HuH-7 (cell line): ENCODE data around the gene USH2A.

Source experiments
- DNase-seq: peaks from one replicate; pipeline ENCODE4 v3.0.0; 2011; ENCODE audit warnings: low spot score

The USH2A gene

DNA sequence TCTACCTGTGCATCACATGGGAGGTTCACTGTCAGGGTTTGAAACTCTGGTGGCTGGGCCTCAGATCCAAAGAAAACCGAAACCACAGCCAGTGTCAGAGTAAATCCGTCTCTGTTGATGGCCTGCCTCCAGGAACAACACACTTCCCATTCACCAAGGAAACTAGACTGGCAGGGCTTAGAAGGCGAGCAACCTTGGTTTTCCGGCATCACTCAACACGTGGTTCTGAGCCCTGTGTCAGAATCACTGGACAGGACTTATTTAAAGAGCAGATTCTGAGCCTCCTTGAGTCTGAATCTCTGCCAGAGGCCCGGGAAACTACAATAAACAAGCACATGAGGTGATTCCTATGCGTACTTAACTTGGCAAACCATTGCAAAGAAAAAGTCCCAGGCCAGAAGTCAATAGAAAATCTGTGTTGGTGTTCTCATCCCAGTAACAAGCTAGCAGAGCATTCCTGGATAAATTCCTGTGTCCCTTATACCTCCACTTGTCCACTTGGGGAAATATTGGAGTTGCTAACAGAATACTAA lies 786.1 kb downstream of the USH2A start:
- peak; percentile 24 for DNase-seq

DNA sequence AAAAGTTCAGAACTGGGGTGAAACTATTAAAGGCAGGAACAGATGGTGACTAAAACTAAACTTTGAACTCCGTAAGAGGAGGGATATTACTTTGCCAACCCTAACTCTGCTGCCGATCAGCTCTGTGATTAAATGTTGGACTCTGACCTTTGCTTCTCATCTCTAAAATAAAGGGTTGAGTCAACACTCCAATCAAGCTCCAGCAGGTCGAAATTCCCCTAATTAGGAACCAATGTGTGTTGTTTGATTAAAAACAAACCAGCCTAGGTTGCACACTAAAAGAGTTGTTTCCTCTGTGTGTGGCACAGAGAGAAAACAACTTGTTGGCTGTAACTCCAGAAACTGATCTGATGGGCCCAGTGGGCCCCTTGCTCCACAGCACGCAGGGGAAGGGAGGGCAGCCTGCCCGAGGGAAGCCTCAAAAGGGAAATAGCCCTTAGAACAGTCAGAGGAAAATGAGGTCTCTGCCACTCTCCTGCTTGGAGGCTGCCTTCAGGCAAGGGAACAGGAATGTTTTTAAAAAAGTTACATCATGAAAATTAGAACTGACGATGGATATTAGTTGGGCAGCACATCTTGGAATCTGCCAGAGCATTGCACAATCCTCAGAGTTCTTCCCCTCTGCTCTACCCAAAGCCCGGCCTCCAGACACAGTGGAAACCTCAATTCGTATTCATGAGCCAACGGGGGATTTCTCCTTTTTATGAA lies 786.8 kb downstream of the USH2A start:
- DNase-seq, result peak; percentile 63

- peak; percentile 46 for DNase-seq
Observed at GRCh38 chr1:215635827-215636226, 787.4 kb downstream of the USH2A start.

DNA sequence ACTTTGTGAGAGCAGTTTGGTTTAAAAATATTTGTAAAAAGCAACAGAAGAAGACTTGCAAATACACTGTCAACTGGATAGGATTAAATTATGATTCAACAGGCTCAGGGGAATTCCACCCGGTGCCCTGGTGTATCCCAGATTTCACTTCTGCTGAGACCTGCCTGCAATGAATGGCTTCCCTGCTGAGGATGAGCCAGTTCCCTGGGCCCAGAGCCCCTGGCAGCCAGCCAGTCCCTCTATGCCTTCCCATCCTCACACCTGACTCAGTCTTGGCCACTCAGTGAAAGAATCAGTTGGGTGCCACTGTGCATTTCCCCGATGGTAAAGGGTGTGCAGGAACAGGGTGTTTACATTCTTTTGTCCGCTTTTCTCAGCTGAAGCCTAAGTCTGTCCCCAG lies 791.8 kb downstream of the USH2A start:
- DNase-seq, result no peak

GRCh38 chr1:215631040-215631439 lies 792.2 kb downstream of the USH2A start:
- DNase-seq, result no peak

GRCh38 chr1:215625949-215626348 lies 797.3 kb downstream of the USH2A start:
- DNase-seq, result no peak

DNA sequence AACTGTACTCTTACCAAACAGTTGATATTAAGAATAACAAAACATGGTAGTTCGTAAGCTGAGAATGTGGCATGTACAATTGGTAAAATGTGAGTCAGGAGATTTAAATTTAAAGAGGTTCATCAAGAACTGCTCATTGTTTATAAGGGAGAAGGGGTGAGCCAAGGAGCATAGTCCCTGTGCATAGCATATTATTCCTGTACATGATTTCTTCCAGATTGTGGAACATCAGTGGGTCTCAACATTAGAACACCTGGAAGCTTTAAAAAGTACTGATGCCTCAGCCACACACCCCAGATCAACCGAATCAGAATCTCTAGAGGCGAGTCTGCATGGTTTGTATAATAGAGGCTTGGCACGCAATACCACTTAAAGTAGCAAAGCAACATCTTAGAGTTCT lies 800.1 kb downstream of the USH2A start:
- DNase-seq, result no peak

DNA sequence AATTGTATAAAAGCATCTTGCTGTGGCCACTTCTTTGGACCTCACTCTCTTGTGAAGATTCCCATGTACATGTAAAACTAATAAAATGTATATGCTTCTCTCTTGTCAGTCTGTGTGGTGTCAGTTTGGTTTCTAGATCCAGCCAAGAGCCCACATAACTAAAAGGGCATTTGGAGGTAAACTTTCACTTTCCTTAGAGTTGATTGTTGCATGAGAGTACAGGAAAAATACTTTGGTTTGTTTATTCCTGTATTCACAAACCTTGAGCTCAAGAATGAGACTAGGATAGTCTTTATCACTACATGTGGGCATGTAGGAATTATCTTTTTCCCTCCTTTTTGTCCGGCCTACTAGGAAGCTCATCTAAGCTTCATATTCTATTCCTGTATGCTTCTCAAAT lies 805.3 kb downstream of the USH2A start:
- no peak for DNase-seq

- DNase-seq, result no peak
Observed at GRCh38 chr1:215612391-215612790, 810.9 kb downstream of the USH2A start.

GRCh38 chr1:215608646-215609045 lies 814.6 kb downstream of the USH2A start:
- DNase-seq, result no peak

GRCh38 chr1:215607412-215607811 lies 815.8 kb downstream of the USH2A start:
- DNase-seq, result no peak

DNA sequence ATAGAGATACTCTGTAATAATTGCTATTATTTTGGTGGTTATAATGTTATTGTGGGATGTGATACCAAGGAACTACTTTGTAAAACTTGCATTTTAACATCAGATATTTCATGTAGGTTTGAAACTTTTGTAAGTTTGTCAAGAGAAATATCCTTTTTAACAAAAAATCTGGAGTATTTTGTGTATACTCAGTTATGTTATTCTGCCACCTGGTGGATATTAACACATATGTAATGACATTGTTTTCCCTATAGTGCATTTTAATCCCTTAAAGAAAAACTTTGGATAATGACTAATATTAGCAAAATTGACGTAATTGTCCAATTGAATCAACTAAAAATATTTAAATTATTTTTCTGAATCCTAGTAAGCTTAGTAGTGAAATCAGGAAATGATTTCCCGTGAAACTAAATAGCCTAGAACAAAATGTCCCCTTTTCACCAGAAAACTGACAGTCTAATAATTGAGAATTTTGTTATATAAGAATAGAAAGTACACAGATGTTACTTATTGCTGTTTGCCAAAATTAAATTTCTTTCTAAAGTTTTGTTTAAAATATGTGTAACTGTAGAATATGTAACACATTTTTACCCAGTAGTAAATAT lies 816.6 kb downstream of the USH2A start:
- DNase-seq, result peak; percentile 15

DNA sequence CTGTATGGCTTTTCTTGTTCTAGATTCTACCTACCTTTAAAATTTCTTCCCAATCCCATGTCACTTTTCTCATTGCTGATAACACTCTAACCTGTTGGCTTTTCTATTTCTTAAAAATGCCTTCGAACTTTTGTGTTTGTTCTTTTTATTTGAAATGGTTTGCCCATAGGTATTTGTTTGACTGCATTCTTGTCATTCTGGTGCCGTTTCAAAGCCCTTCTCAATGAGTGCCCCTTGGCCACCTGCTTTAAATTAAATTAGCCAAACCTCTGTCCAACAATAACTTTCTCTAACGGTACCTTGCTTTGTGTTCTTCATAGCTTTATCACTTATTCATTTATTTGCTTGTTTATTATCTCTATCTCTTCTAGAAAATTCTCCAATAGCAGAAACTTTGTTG lies 817.2 kb downstream of the USH2A start:
- DNase-seq, result no peak

GRCh38 chr1:215605011-215605621 lies 818.1 kb downstream of the USH2A start:
- no peak for DNase-seq

- DNase-seq, result no peak
Observed at GRCh38 chr1:215603319-215603718, 819.9 kb downstream of the USH2A start.

- DNase-seq, result no peak
Observed at GRCh38 chr1:215601276-215601675, 822.0 kb downstream of the USH2A start.

DNA sequence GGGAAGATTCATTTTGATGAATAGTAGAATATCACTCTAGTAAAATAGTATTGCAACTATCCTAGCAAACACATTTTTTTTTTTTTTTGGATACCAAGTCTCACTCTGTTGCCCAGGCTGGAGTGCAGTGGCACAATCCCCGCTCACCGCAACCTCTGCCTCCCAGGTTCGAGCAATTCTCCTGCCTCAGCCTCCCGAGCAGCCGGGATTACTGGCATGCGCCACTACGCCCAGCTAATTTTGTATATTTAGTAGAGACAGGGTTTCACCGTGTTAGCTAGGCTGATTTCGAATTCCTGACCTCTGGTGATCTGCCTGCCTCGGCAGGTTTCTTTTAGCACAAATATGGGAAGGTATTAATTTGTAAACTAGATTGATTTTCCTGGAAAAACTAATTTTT lies 822.4 kb downstream of the USH2A start:
- DNase-seq, result no peak

GRCh38 chr1:215600258-215600792 lies 822.9 kb downstream of the USH2A start:
- no peak for DNase-seq

- DNase-seq, result no peak
Observed at GRCh38 chr1:215599418-215600074, 823.7 kb downstream of the USH2A start.

GRCh38 chr1:215597961-215598360 lies 825.3 kb downstream of the USH2A start:
- no peak for DNase-seq

- no peak for DNase-seq
Observed at GRCh38 chr1:215595231-215595630, 828.0 kb downstream of the USH2A start.

GRCh38 chr1:215594640-215595039 lies 828.6 kb downstream of the USH2A start:
- DNase-seq, result no peak
